Eye (tissue), 1 donor: ENCODE measurements around the gene MSANTD1.
A peak's percentile ranks its signal among the peaks of the same experiment; 100 is the strongest.

Experiments
- DNase-seq: peaks from one replicate; pipeline ENCODE4 v3.0.0-alpha.2; 2015

MSANTD1 gene

GRCh38 chr4:3267576-3268394 lies 18.8 kb downstream of the MSANTD1 start:
- no peak for DNase-seq

GRCh38 chr4:3268395-3269104 lies 19.6 kb downstream of the MSANTD1 start:
- no peak for DNase-seq

- DNase-seq, result no peak
Measured at GRCh38 chr4:3269105-3269927, 20.4 kb downstream of the MSANTD1 start.

- peak; percentile 38 for DNase-seq
Measured at GRCh38 chr4:3269991-3270611, 21.1 kb downstream of the MSANTD1 start.

GRCh38 chr4:3271131-3271530 lies 22.2 kb downstream of the MSANTD1 start:
- no peak for DNase-seq

GRCh38 chr4:3276986-3277385 lies 28.0 kb downstream of the MSANTD1 start:
- DNase-seq, result no peak

GRCh38 chr4:3280466-3280865 lies 31.5 kb downstream of the MSANTD1 start:
- no peak for DNase-seq

GRCh38 chr4:3283483-3283882 lies 34.5 kb downstream of the MSANTD1 start:
- no peak for DNase-seq

- DNase-seq, result no peak
Measured at GRCh38 chr4:3283916-3284315, 35.0 kb downstream of the MSANTD1 start.

GRCh38 chr4:3284734-3285557 lies 36.0 kb downstream of the MSANTD1 start:
- DNase-seq, result no peak

- no peak for DNase-seq
Measured at GRCh38 chr4:3285558-3286334, 36.8 kb downstream of the MSANTD1 start.

- no peak for DNase-seq
Measured at GRCh38 chr4:3286335-3287175, 37.6 kb downstream of the MSANTD1 start.

GRCh38 chr4:3287271-3287971 lies 38.5 kb downstream of the MSANTD1 start:
- DNase-seq, result no peak

GRCh38 chr4:3287972-3288570 lies 39.1 kb downstream of the MSANTD1 start:
- no peak for DNase-seq

- no peak for DNase-seq
Measured at GRCh38 chr4:3288571-3289094, 39.7 kb downstream of the MSANTD1 start.

- DNase-seq, result no peak
Measured at GRCh38 chr4:3290476-3290875, 41.5 kb downstream of the MSANTD1 start.

- DNase-seq, result no peak
Measured at GRCh38 chr4:3290889-3291321, 41.9 kb downstream of the MSANTD1 start.

GRCh38 chr4:3291411-3291968 lies 42.5 kb downstream of the MSANTD1 start:
- no peak for DNase-seq
